ENCODE results near the gene REX1BD.

The REX1BD gene

DNA sequence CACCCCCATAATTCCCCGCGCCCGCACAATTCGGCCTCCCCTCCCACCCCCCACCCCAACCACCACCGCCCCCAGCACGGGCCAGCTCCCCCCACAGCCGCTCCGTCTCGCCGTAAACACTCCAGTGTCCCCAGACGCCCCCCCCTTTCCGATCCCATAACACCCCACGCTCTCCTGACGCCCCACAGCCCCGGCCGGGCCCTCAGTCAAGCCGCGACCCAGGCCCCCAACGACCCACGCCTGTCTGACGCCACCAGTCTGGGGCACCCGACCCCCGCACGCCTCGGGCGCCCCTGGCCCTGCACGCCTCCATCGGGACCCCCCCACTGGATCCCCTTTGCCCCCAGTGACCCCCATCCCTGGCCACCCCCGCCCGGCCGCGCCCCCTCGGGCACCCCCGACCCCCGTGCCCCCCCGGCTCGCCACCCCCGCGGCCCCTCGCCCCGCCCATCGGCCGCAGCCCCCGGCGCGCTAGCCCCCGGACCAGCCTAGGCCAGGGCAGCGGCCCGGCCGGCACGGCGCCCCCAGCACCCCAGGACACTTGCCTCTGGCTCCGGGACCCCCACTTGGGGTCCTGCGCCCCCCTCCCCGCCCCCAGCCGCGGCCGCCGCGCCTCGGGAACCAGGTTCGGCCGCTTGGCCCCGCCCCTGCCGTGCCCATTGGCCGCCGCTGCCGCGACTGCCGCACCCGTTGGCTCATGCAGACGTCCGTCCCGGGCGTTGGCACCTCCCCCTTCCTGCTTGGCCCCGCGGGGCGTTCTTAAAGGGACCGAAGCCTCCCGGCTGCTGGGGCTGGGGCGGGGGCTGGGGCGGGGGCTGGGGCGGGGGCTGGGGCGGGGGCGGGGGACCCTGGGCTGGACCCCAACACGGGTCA is 45.4 kb upstream of the REX1BD start, which contains the start of gene FKBP8:
TSS of gene FKBP8 (minus strand) at position 633 of the 873 bp plus-strand sequence. CDS start 1,603 bp downstream, outside the sequence.
- no peak for TF ChIP-seq SIN3A (IDR thresholded peaks at IDR 0.05; ENCODE audit: borderline replicate concordance, insufficient read depth, low read length)
- no peak for TF ChIP-seq REST (IDR thresholded peaks at IDR 0.05; ENCODE audit: insufficient read depth in 1 of 2, low read depth in 2 of 2, low read length in 2 of 2)
- no peak for TF ChIP-seq TAF1 (IDR thresholded peaks at IDR 0.05; ENCODE audit: borderline replicate concordance, insufficient read depth, low read length)
- TF ChIP-seq POLR2AphosphoS5 (IDR thresholded peaks at IDR 0.05; ENCODE audit: low read depth, low read length), result no peak
- peak; percentile 71 for TF ChIP-seq FOXP2 (optimal IDR thresholded peaks at IDR 0.05; ENCODE audit: borderline replicate concordance, extremely low read depth, extremely low read length, insufficient read depth)

GRCh38 chr19:18543814-18544475 is 44.7 kb upstream of the REX1BD start:
- TF ChIP-seq TAF1 (IDR thresholded peaks at IDR 0.05; ENCODE audit: borderline replicate concordance, insufficient read depth, low read length) (0 out of 2 replicates have a peak, but pooled peaks have one; percentile 14), POLR2AphosphoS5 (IDR thresholded peaks at IDR 0.05; ENCODE audit: low read depth, low read length) (no peak; the same call in none of the 2 replicates), SIN3A (IDR thresholded peaks at IDR 0.05; ENCODE audit: borderline replicate concordance, insufficient read depth, low read length) (no peak), FOXP2 (optimal IDR thresholded peaks at IDR 0.05; ENCODE audit: borderline replicate concordance, extremely low read depth, extremely low read length, insufficient read depth) (no peak), REST (IDR thresholded peaks at IDR 0.05; ENCODE audit: insufficient read depth in 1 of 2, low read depth in 2 of 2, low read length in 2 of 2) (no peak)

DNA sequence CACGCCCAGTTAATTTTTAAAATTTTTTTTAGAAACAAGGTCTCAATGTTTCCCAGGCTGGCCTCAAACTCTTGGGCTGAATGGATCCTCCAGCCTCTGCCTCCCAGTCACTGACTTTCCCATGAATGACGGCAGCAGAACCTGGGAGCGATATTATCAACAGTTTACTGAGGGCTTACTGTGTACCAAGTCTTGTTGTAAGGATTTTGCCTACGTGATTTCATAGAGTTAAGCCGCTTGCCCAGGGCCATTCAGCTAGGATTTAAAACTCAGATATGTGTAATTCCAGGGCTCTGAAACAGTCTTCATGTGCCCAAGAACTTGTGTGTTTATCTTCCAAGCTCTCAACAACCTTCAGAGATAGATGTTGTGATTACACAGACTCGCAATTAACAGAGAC is 37.0 kb upstream of the REX1BD start:
- TF ChIP-seq REST (IDR thresholded peaks at IDR 0.05; ENCODE audit: insufficient read depth in 1 of 2, low read depth in 2 of 2, low read length in 2 of 2) (no peak), FOXP2 (optimal IDR thresholded peaks at IDR 0.05; ENCODE audit: borderline replicate concordance, extremely low read depth, extremely low read length, insufficient read depth) (no peak), TAF1 (IDR thresholded peaks at IDR 0.05; ENCODE audit: borderline replicate concordance, insufficient read depth, low read length) (no peak), POLR2AphosphoS5 (IDR thresholded peaks at IDR 0.05; ENCODE audit: low read depth, low read length) (no peak), SIN3A (IDR thresholded peaks at IDR 0.05; ENCODE audit: borderline replicate concordance, insufficient read depth, low read length) (no peak)

DNA sequence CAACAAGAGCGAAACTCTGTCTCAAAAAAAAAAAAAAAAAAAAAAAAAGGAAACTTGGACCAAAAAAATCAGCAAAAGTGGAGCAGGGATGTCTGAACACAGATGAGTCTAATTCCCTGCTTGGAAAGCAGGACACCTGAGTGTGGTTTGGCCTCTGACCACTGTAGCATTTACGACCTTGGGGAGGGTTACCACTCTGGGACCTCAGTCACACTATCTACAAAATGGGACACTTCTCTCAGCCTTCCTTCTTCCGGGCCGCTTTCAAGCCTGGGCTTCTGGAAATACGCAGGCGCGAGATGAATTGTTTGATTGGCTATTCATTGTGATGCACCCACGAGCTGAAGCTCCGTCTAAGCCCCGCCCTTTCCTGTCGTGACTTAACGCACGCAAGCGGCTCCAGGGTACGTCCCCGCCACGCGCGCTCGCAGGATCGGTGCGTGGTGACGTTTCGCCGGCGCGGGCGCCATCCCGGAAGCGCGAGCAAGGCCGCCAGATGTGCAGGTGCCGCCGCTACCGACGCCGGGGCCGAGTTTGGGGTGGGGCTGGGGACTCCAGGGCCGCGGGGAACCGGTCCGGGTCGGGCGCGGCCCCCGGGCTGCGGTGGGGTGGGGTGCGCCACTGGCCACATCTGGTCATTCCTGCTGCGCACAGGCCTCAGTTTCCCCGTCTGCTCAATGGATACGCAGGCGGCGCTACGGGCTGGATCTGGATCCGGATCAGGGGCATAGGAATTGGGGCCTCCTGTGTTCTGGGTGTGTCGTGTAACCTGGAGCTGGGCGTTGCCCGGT is 31.0 kb upstream of the REX1BD start, which contains the start of gene KXD1:
TSS of gene KXD1 (plus strand) at position 460 of the 791 bp plus-strand sequence. CDS start 4,187 bp downstream, outside the sequence.
- TF ChIP-seq POLR2AphosphoS5 (IDR thresholded peaks at IDR 0.05; ENCODE audit: low read depth, low read length) (peak; percentile 80), SIN3A (IDR thresholded peaks at IDR 0.05; ENCODE audit: borderline replicate concordance, insufficient read depth, low read length) (peak; percentile 71; the same call in 1 of the 2 replicates), FOXP2 (optimal IDR thresholded peaks at IDR 0.05; ENCODE audit: borderline replicate concordance, extremely low read depth, extremely low read length, insufficient read depth) (peak; percentile 95), REST (IDR thresholded peaks at IDR 0.05; ENCODE audit: insufficient read depth in 1 of 2, low read depth in 2 of 2, low read length in 2 of 2) (no peak), TAF1 (IDR thresholded peaks at IDR 0.05; ENCODE audit: borderline replicate concordance, insufficient read depth, low read length) (no peak; the same call in 1 of the 2 replicates)

All from PFSK-1 (cell line).